SU-DHL-6 (cell line): Measurements from ENCODE around the gene MFSD8.

Experiments
- H2AFZ ChIP-seq: fragments of 200-600 bp; sonication (generic); 2 replicates; pipeline ENCODE4 v1.6.1; 2014; ENCODE audit warnings: low read depth, mild to moderate bottlenecking, moderate library complexity, mixed read lengths, antibody characterized with exemption, low read length; ENCODE audit not compliant: severe bottlenecking
- H3F3A ChIP-seq: fragments of 200-600 bp; shearing (Covaris generic); 2 replicates; pipeline ENCODE4 v1.6.0; 2016; ENCODE audit warnings: antibody characterized with exemption, mild to moderate bottlenecking; ENCODE audit not compliant: insufficient read depth
- H3K27ac ChIP-seq: fragments of 200-600 bp; sonication (generic); 2 replicates; pipeline ENCODE4 v1.5.1; 2016; ENCODE audit warnings: low read depth, mild to moderate bottlenecking, low read length, moderate library complexity, mixed read lengths
- H3K27me3 ChIP-seq: fragments of 200-600 bp; sonication (generic), shearing (Covaris generic); 2 replicates; pipeline ENCODE4 v1.6.0; 2014; ENCODE audit warnings: mild to moderate bottlenecking, low read length
- H3K36me3 ChIP-seq: fragments of 200-600 bp; sonication (generic); 2 replicates; pipeline ENCODE4 v1.6.1; 2014; ENCODE audit warnings: mild to moderate bottlenecking, low read length, mixed read lengths
- H3K4me2 ChIP-seq: fragments of 300-600, 200-600 bp; shearing (Covaris generic), sonication (generic); 2 replicates; pipeline ENCODE4 v1.6.0; 2014; ENCODE audit warnings: low read length, low read depth, mild to moderate bottlenecking; ENCODE audit not compliant: poor library complexity, severe bottlenecking
- H3K4me3 ChIP-seq: fragments of 200-600 bp; sonication (generic); 2 replicates; pipeline ENCODE4 v1.5.1; 2014; ENCODE audit warnings: antibody characterized with exemption, low read length, mild to moderate bottlenecking, mixed read lengths; ENCODE audit not compliant: insufficient read depth, poor library complexity, severe bottlenecking
- H3K79me2 ChIP-seq: fragments of 200-600 bp; sonication (generic); 2 replicates; pipeline ENCODE4 v1.6.1; 2014; ENCODE audit warnings: mild to moderate bottlenecking, low read length, moderate library complexity; ENCODE audit not compliant: insufficient read depth
- H3K9ac ChIP-seq: fragments of 200-600 bp; sonication (generic); 2 replicates; pipeline ENCODE4 v1.7.0; 2014; ENCODE audit warnings: mild to moderate bottlenecking, low read length
- H3K9me2 ChIP-seq: fragments of 200-600 bp; sonication (generic); replicated peaks from 2 replicates; pipeline ENCODE4 v1.6.1; 2014; ENCODE audit warnings: low read length; ENCODE audit not compliant: insufficient read depth
- H3K9me3 ChIP-seq: fragments of 200-600 bp; sonication (generic); 2 replicates; pipeline ENCODE4 v1.6.1; 2014; ENCODE audit warnings: low read length, mixed read lengths; ENCODE audit not compliant: insufficient read depth
- H4K20me1 ChIP-seq: fragments of 200-600 bp; sonication (generic); 2 replicates; pipeline ENCODE4 v1.6.1; 2014; ENCODE audit warnings: low read depth, mild to moderate bottlenecking, antibody characterized with exemption, low read length, moderate library complexity, mixed read lengths
- EZH2phosphoT487 ChIP-seq: fragments of 200-600 bp; sonication (generic), shearing (Covaris generic); conservative IDR thresholded peaks from 2 replicates; pipeline ENCODE4 v1.6.1; 2018; ENCODE audit warnings: mild to moderate bottlenecking, antibody characterized with exemption, low read length, moderate library complexity, mixed read lengths
- TF ChIP-seq, protein P1 (sequence below): fragments of 200-600 bp; sonication (generic); IDR thresholded peaks from one replicate; pipeline ENCODE4 v1.5.1; 2017; ENCODE audit warnings: antibody characterized with exemption, mild to moderate bottlenecking, low read length, moderate library complexity; ENCODE audit not compliant: insufficient read depth, poor library complexity, severe bottlenecking

MFSD8 gene, protein sequence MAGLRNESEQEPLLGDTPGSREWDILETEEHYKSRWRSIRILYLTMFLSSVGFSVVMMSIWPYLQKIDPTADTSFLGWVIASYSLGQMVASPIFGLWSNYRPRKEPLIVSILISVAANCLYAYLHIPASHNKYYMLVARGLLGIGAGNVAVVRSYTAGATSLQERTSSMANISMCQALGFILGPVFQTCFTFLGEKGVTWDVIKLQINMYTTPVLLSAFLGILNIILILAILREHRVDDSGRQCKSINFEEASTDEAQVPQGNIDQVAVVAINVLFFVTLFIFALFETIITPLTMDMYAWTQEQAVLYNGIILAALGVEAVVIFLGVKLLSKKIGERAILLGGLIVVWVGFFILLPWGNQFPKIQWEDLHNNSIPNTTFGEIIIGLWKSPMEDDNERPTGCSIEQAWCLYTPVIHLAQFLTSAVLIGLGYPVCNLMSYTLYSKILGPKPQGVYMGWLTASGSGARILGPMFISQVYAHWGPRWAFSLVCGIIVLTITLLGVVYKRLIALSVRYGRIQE

DNA sequence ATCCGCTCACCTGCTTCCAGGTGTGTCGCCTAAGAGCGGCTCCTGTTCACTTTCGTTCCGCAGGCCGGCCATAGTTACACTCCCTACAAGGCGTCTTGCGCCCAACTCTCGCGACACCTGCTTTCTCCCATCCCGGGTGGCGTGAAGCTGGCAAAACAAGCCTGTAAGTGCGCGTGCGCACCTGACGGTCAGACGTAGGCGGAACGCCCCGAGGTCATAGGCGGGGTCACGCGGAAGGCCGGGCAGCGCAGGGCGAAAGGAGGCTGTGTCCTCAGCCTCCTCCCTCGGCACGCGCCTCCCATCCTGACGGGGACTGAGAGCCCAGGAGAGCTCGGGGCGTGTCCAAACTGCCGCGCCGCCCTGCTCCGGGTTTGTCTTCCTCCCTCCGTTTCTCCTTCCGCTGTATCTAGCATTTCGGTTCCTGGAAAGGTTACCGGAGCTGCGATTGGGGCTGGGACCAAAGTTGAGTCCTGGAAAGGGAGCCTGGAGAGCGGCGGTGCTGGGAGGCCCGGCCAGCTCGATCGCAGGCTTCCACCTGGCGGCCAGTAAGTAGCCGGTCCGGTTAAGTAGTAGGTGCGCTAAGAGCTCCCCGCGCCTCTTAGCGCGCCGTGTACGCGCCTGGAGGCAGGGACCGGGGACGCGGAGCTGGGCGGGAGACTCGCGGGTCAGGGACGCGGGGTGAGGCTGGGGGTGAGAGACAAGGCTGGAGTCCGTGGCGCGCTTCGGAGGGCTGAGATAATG, at the start of gene MFSD8, which contains the start of gene ABHD18:
Gene MFSD8 (minus strand): TSS at position 112 of the 741 bp plus-strand sequence. CDS start 40 bp downstream, at position 72.
Gene ABHD18 (plus strand): TSS at position 345 of the 741 bp plus-strand sequence. CDS start 17,550 bp downstream, outside the sequence.
- Histone ChIP-seq H3K27me3 (no peaks in the 10 kb centered on the region), H3K36me3 (no peaks in the 10 kb centered on the region), H3K27ac (peak within 1 kb of the TSS; percentile 69), H3K9ac (peak within 1 kb of the TSS; percentile 89), H3K9me3 (no peaks in the 10 kb centered on the region), H3K4me3 (peak within 1 kb of the TSS; percentile 88), H3K9me2 (no peaks in the 10 kb centered on the region), H3F3A (no peaks in the 10 kb centered on the region), H3K4me2 (peak within 1 kb of the TSS; percentile 93), H3K79me2 (peaks cover 61% of the 10 kb centered on the region), H4K20me1 (no peaks in the 10 kb centered on the region), H2AFZ (peak within 1 kb of the TSS; percentile 88)
- TF ChIP-seq, protein P1, sequence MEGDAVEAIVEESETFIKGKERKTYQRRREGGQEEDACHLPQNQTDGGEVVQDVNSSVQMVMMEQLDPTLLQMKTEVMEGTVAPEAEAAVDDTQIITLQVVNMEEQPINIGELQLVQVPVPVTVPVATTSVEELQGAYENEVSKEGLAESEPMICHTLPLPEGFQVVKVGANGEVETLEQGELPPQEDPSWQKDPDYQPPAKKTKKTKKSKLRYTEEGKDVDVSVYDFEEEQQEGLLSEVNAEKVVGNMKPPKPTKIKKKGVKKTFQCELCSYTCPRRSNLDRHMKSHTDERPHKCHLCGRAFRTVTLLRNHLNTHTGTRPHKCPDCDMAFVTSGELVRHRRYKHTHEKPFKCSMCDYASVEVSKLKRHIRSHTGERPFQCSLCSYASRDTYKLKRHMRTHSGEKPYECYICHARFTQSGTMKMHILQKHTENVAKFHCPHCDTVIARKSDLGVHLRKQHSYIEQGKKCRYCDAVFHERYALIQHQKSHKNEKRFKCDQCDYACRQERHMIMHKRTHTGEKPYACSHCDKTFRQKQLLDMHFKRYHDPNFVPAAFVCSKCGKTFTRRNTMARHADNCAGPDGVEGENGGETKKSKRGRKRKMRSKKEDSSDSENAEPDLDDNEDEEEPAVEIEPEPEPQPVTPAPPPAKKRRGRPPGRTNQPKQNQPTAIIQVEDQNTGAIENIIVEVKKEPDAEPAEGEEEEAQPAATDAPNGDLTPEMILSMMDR = no peak
- no peak for TF ChIP-seq EZH2phosphoT487

DNA sequence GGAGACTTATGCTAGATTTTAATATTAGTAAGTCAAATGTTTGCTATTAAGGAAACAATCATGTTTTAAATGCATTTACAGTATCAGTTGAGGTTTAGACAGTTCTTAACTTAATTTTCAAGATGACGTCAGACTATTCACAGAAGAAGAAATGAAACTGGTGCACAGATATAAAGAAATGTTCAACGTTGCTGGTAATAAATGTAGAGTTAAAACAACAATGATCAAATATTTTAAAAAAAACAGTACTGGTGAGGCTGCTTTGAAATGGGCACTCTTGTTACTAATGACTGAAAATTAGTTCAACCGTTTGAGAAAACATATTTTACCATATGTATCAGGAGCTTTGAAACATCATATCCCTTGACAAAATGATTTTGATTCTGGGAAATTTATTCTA, 44.5 kb upstream of the MFSD8 start:
- H3K9me3 ChIP-seq = no peaks in the 10 kb centered on the region
- H3K4me3 ChIP-seq = no peak overlapping the region
- no peaks in the 10 kb centered on the region for H3K27me3 ChIP-seq
- H3K79me2 ChIP-seq = no peaks in the 10 kb centered on the region
- no peak overlapping the region for H3K27ac ChIP-seq
- no peak overlapping the region for H3K9ac ChIP-seq
- no peaks in the 10 kb centered on the region for H3K36me3 ChIP-seq
- H3K9me2 ChIP-seq = no peaks in the 10 kb centered on the region
- TF ChIP-seq, protein P1 = no peak
- TF ChIP-seq EZH2phosphoT487 = no peak
- H3K4me2 ChIP-seq = no peak overlapping the region
- H2AFZ ChIP-seq = no peak overlapping the region
- H3F3A ChIP-seq = no peaks in the 10 kb centered on the region
- no peaks in the 10 kb centered on the region for H4K20me1 ChIP-seq

DNA sequence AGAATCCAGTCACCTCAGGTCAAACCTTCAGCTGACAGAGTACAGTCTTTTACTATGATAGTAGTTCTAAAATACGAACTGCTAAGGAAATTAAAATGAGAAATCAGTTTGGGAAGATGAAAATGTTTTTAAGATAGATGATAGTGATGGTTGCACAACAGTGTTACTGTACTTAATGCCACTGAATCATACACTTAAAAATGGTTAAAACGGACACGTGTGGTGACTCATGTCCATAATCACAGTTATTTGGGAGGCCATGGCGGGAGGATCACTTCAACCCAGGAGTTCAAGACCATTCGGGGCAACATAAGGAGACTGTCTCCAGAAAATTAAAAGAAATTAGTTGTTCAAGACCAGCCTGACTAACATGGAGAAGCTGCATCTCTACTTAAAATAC, 41.6 kb upstream of the MFSD8 start:
- 0 out of 2 replicates have a peak, but pooled peaks cover 3% of the 10 kb centered on the region for H3K79me2 ChIP-seq
- no peaks in the 10 kb centered on the region for H4K20me1 ChIP-seq
- no peaks in the 10 kb centered on the region for H3K27me3 ChIP-seq
- H2AFZ ChIP-seq = no peak overlapping the region
- TF ChIP-seq, protein P1 = no peak
- TF ChIP-seq EZH2phosphoT487 = no peak
- H3K9me3 ChIP-seq = no peaks in the 10 kb centered on the region
- H3K4me3 ChIP-seq = no peak overlapping the region
- no peaks in the 10 kb centered on the region for H3K9me2 ChIP-seq
- no peak overlapping the region for H3K4me2 ChIP-seq
- no peak overlapping the region for H3K27ac ChIP-seq
- no peaks in the 10 kb centered on the region for H3K36me3 ChIP-seq
- H3K9ac ChIP-seq = no peak overlapping the region
- no peaks in the 10 kb centered on the region for H3F3A ChIP-seq
